NOMO-1 treated with dmso at 0.1 percent for 144 hours (cell line): ENCODE results near the gene SHISA6.

Experiments used
- DNase-seq: peaks from one replicate; lab custom pipeline; 2025; ENCODE audit not compliant: unreplicated experiment; lab: John Stamatoyannopoulos, UW

Gene SHISA6

GRCh38 chr17:11430751-11431150 is 189.7 kb downstream of the SHISA6 start:
- DNase-seq = no peak

GRCh38 chr17:11438673-11439072 is 197.7 kb downstream of the SHISA6 start:
- no peak for DNase-seq

GRCh38 chr17:11441004-11441403 is 200.0 kb downstream of the SHISA6 start:
- no peak for DNase-seq

- DNase-seq = no peak
Measured at GRCh38 chr17:11446316-11446715, 205.3 kb downstream of the SHISA6 start.

- DNase-seq = no peak
Measured at GRCh38 chr17:11454096-11454495, 213.1 kb downstream of the SHISA6 start.

- DNase-seq = no peak
Measured at GRCh38 chr17:11458279-11458678, 217.3 kb downstream of the SHISA6 start.

GRCh38 chr17:11459861-11460331 is 218.9 kb downstream of the SHISA6 start:
- no peak for DNase-seq

- no peak for DNase-seq
Measured at GRCh38 chr17:11461993-11462548, 221.1 kb downstream of the SHISA6 start.

GRCh38 chr17:11467639-11468038 is 226.6 kb downstream of the SHISA6 start:
- no peak for DNase-seq

GRCh38 chr17:11485336-11486100 is 244.5 kb downstream of the SHISA6 start:
- no peak for DNase-seq

- no peak for DNase-seq
Measured at GRCh38 chr17:11486101-11486867, 245.3 kb downstream of the SHISA6 start.

GRCh38 chr17:11486868-11487310 is 245.9 kb downstream of the SHISA6 start:
- no peak for DNase-seq

- no peak for DNase-seq
Measured at GRCh38 chr17:11487469-11487868, 246.5 kb downstream of the SHISA6 start.

GRCh38 chr17:11488407-11488806 is 247.4 kb downstream of the SHISA6 start:
- DNase-seq = no peak

GRCh38 chr17:11490171-11490755 is 249.2 kb downstream of the SHISA6 start:
- DNase-seq = no peak

GRCh38 chr17:11492511-11492910 is 251.5 kb downstream of the SHISA6 start:
- no peak for DNase-seq

GRCh38 chr17:11493936-11494335 is 252.9 kb downstream of the SHISA6 start:
- DNase-seq = no peak

- no peak for DNase-seq
Measured at GRCh38 chr17:11495613-11496012, 254.6 kb downstream of the SHISA6 start.

GRCh38 chr17:11499881-11500280 is 258.9 kb downstream of the SHISA6 start:
- DNase-seq = no peak

GRCh38 chr17:11503308-11504035 is 262.5 kb downstream of the SHISA6 start:
- DNase-seq = no peak

GRCh38 chr17:11506635-11507034 is 265.6 kb downstream of the SHISA6 start:
- no peak for DNase-seq
